Measurements from ENCODE around the gene SMU1.

Gene SMU1

DNA sequence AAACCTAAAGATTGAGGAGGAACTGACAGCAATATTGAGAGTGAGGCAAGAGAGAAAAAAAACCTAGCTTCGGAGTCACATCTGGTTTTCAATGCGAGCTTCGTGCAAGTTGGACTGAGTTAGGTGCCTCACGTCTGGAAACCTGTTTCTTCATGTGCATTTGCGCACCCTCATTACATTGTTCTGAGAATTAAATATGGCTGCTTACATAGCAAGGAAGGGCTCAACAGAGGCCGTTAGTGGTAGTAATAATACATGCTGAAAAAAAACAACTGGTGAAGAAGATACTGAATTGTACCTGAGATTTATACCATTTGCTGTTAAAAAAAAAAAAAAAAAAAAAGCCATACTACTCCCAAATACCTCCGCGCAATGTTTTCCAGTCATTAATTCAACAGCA, 32.8 kb downstream of the SMU1 start:
- no peak for FAIRE-seq

DNA sequence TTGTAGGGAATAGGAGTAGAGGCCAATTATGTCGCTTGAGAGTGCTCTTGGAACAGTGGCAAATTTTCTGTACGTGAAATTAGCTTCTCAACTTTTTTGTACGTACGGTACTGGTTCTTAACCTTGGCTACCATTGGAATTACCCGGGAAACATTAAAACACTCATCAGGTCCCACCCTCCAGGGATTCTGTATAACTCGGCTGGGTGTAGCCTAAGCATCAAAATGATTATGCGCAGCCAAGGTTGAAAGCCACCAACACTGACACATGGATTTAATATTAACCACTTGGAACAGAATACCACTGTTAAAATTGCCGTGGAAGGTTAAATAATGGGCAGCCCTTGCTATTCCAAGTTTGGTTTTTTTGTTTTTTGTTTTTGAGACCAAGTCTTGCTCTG, 34.0 kb downstream of the SMU1 start:
- FAIRE-seq, result no peak

GRCh38 chr9:33041432-33042188, 34.9 kb downstream of the SMU1 start:
- FAIRE-seq, result no peak

- FAIRE-seq, result no peak
Observed at GRCh38 chr9:33040792-33041431, 35.6 kb downstream of the SMU1 start.

DNA sequence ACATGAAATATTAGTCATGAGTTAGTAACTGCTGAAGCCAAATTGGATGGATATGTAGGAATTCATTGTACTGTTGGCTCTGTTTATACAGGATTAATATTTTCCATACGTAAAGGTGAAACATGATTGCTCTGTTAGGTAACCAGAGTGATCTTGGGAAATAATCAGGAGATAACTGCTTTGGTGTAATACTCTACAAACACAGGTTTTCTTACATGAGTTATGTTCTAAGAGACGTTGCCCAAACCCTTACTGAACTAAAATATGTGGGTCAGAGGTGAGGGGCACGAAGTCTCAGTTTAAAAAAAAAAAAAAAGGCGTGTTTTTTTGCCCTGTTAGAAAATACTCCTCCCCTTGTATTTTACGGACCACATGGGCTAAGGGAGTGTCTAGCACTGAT, 43.6 kb downstream of the SMU1 start:
- FAIRE-seq, result no peak

- FAIRE-seq, result no peak
Observed at GRCh38 chr9:33032292-33032691, 44.2 kb downstream of the SMU1 start.

DNA sequence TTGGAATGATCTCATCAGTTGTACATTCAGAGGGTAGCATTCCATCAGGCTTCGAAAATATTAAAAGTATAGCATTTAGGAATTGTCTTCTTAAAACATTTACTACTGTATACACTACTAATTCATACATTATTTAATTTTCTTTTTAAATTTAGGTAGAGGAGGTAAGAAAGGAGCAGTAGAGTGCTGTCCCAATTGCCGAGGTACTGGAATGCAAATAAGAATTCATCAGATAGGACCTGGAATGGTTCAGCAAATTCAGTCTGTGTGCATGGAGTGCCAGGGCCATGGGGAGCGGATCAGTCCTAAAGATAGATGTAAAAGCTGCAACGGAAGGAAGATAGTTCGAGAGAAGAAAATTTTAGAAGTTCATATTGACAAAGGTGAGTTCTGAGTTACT, 46.2 kb downstream of the SMU1 start:
- no peak for FAIRE-seq

DNA sequence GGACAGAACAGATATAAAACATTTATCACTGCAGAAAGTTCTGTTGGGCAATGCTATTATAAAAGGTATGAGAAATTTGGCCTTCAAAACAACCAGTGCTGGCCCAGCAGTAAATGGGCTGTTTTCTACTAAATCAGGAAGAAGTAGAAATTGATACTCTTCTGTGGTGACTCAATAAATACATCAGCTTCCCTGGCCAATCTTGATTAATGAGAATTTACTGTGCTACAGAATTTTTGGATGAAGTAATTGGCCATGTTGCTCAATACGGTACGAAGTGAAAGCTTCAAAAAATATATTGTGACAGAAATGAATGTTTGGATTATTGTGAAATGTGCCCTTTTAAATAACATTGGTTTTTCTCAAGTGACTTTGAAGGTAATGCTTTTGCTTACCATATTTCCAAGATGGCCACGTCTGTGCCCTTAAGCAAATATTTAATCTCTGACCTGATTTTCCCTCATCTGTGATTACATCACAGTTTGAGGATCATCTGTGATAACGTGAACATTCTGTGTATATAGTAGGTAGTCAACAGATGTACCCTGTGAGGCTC, 47.2 kb downstream of the SMU1 start:
- FAIRE-seq, result peak; percentile 65

GRCh38 chr9:33025572-33026342, 50.7 kb downstream of the SMU1 start:
- no peak for FAIRE-seq

DNA sequence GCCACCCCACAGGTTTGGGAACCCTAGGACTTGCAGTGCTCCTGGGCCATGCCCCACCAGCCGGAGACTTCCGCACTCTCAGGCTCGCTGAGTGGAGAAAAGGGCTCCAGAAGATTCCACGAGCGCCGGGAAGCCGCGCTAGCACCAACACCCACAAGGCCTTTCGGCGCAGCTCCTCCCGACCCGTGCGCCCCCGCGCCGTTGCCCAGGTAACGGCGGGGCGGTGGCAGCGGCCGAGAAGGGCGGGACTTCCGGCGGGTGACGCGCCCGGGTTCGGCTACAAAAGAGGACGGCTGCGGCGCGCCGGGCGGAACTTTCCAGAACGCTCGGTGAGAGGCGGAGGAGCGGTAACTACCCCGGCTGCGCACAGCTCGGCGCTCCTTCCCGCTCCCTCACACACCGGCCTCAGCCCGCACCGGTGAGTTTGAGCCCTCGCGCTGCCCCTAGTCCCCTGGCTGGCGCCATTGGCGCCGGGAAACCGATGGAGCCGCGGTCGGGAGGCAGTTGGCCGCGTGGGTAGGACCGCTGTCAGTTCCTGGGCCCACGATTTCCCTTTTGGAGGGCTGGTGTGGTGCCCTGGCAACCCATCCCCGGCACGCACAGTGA, 51.4 kb downstream of the SMU1 start, which contains the start of gene DNAJA1:
DNAJA1 (plus strand) TSS at position 308 of the 606 bp plus-strand sequence. CDS start 1,212 bp downstream, outside the sequence.
- no peak for FAIRE-seq

- FAIRE-seq, result no peak
Observed at GRCh38 chr9:33024126-33024965, 52.1 kb downstream of the SMU1 start.

- FAIRE-seq, result no peak
Observed at GRCh38 chr9:33023661-33024060, 52.8 kb downstream of the SMU1 start.

GRCh38 chr9:33022755-33023154, 53.7 kb downstream of the SMU1 start:
- no peak for FAIRE-seq

- no peak for FAIRE-seq
Observed at GRCh38 chr9:33022303-33022702, 54.2 kb downstream of the SMU1 start.

GRCh38 chr9:33019797-33020196, 56.7 kb downstream of the SMU1 start:
- no peak for FAIRE-seq

DNA sequence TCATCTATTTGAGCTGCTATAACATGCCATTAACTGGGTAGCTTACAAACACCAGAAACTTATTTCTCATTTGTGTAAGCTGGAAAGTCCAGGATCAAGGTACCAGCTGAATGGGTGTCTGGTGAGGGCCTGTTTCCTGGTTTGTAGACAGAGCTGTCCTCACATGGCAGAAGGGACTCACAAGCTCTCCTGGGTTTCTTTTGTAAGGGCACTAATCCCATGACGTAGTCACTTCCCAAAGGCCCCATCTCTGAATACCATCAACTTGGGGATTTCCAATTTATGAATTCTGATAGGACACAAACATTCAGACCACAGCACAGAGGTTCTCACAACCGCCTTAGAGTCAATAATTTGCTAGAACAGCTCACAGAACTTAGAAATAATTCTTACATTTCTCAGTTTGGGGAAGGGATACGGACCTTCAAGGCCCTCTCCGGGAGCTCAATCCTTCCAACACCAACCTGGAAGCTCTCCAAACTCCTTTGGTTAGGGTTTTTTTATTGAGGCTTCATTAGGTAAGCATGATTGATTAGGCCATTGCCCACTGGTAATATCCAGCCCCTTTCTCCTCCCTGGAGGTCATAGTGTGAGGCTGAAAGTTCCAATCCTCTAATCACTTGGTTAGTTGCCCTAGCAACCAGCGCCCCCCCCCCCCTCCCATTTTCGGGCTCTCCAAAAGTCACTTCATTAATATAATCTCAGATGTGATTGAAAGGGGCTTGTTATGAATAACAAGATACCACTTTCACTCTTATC, 59.0 kb downstream of the SMU1 start:
- FAIRE-seq, result no peak

GRCh38 chr9:33014665-33015014, 61.8 kb downstream of the SMU1 start:
- FAIRE-seq, result no peak

- no peak for FAIRE-seq
Observed at GRCh38 chr9:33013962-33014664, 62.4 kb downstream of the SMU1 start.

- FAIRE-seq, result no peak
Observed at GRCh38 chr9:33012328-33013069, 64.0 kb downstream of the SMU1 start.

DNA sequence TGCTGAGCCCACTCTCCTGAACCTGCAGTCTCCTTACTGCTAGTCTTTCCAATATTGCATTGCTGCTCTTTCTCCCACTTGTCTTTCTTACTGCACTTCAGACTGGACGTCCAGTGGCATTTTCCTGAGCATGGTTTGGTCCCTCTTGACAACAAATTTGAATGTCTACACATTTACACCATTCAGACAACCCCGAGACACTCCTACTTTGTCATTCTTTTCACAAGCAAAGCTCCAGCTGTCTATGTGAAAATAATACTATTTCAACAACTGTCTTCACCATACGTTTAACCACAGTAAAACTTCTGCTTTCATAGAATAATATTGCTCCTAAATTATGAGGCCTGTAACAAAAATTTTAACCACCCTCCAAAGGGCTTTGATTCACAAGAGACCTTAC, 64.6 kb downstream of the SMU1 start:
- FAIRE-seq, result no peak

All from islet of Langerhans (tissue), 1 donor.